CD4-positive, alpha-beta T cell treated with Interleukin-1 beta for 1 hour (primary cell): ENCODE measurements around the gene CCDC17.
A peak's percentile ranks its signal among the peaks of the same experiment; 100 is the strongest.

ENCODE experiments used
- DNase-seq, 2 donors: peaks; one replicate each; pipeline ENCODE4 v3.0.0-alpha.2; 2020 to 2022

CCDC17 gene

DNA sequence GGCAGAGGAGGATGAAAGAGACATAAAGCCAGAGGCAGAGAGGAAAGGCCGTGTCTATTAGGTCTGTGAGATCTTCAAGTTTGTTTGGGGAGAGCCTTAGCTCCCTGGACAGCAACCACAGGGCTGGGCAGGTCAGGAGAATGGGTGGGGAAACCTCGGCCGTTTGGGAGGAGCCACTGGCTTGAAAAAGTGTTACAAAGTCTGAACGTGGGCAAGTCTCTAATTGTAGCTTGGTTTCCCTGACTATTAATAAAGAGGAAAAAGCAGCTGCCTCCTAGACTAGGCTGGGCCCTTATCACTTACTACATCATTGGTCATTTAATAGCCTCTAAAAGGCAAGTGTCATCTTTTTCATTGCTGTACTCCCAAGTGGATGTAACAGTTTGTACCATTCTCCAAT lies at the start of gene CCDC17:
TSS of gene CCDC17 (minus strand) at position 83 of the 400 bp plus-strand sequence. CDS start 145 bp downstream, outside the sequence.
- no peak for DNase-seq

DNA sequence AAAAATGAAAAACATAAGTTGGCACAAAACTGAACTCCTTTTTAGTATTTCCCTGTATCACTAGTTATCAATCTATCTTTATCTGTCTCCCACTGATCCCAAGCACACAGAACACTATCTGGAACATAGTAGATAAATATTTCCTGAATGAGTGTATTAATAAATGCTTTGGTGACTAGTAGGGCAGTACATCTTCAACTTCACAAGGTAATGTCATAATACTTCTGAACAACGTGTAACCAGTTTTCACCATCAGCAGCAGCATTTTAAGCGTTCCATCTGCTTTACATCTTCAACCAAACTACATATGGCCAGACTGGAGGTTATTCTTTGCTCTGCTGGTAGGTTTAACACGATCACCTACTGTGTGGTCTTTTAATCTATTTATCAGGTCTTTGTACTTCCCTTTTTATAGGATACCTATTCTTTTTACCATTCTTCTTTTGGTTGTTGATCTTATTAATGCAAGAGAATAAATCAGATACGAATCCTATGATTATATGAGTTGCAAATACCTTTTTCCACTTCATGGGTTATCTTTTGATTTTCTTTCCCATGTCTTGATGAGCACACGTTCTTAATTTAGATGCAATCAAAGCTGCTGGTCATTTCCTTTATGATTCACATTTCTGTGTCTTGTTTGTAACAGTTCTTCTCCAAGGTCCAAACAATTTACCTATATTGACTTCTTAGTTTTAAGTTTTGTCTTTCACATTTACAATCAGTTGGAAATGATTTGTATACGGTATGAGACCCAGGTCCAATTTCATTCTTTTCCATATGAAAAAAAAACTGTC lies 46.2 kb upstream of the CCDC17 start:
- DNase-seq = no peak

DNA sequence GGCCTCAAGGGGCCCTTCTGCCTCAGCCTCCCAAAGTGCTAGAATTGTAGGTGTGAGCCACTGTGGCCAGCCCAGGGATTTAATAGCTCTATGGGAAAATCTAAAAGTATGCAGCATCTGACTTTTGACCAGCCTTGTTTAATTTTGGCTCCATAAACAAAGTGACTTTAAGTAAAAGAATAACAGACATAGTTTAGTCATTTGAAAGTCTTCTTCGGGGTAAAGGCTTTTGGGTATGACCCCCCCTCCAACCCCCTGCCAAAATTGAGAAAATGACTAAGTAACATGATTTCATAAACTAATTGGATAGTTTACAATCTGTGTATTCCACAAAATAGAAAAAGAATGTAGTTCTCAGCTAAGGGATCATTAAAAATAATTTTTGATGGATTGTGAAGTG lies 45.5 kb upstream of the CCDC17 start:
- no peak for DNase-seq

DNA sequence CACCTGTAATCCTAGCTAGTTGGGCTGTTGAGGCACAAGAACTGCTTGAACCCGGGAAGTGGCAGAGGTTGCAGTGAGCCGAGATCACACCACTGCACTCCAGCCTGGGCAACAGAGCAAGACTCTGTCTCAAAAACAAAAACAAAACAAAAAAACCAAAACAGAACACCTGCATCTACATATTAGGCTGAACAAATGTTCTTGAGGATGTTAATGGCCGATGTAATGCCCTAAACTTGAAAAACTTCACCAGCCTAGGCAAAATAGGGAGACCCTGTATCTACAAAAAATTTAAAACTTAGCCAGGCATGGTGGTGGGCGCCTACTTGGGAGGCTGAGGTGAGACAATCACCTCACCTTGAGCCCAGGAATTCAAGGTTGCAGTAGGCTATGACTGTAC lies 44.7 kb upstream of the CCDC17 start:
- DNase-seq = no peak

DNA sequence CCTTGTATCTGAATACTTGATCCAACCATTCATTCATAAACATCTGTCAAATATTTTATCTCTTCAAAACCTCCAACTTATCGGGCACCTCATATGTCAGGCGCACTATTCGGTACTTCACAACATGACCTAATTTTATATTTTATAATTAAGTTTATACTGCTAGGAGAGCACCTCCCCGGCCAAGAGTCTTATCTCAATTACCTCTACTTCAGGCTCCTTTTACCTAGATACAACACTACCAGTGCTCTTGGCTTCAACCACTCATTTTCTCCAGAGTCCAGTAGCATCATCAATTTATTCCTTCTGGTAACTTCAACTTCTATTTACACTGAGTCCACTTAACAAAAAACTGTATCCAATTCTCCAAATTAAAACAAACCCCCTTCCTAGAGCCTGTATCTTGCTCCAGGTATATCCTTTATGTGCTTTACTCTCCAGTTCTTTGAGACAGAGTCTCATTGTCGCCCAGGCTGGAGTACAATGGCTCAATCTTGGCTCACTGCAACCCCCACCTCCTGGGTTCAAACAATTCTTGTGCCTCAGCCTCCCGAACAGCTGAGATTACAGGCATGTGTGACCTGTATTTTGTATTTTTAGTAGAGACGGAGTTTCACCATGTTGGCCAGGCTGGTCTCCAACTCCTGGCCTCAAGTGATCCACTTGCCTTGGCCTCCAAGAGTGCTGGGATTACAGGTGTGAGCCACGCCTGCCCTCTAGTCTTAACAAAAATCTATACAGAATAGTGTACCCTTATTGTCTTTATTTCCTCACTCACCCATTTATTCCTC lies 43.7 kb upstream of the CCDC17 start:
- DNase-seq = no peak

DNA sequence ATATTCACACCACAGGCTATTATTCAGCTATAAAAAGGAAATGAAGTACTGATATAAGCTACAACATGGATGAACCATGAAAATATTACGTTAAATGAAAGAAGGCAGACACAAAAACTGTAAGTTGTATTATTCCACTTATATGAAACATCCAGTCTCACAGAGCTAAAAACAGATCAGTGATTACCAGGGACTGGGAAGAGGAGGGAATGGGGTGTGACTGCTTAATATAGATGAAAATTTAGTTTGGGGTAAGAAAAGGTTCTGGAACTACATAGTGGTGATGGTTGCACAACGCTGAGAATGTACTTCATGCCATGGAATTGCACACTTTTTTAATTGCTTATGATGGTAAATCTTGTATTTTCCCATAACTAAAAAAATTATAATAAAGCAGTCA lies 43.0 kb upstream of the CCDC17 start:
- no peak for DNase-seq

DNA sequence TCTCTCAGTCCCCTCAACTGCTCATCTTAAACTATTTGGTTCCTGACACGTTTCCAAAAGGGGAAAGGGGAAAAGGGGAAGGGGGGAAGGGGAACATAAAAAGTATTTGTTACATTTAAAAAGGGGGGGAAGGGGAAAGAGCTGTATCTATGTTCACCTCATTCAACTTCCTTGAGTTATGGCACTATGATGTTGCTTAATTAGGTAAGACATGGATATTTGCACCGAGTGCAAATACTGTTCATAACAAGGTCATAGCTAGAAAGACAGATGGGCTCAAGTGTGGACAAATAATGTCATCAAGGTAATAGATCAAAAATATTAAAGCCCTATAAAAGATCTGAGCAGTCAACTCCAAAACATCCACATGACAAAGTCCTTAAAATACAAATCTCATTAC lies 36.5 kb upstream of the CCDC17 start:
- no peak for DNase-seq

DNA sequence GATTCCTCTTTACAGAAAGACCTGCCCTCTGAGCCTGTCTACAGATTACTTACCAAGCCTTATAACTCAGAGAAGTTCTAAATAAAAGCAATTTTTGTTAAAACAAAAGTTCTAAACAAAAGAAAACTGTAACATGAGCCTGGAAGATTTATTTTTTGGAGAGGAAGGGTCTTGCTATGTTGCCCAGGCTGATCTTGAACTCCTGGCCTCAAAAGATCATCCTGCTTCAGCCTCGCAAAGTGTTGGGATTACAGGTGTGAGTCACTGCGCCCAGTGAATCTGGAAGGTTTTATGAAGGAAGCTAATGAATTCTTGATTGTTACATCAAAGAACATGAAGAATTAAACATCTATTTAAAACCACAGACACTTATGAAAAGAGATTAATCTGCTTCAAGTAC lies 35.4 kb upstream of the CCDC17 start:
- DNase-seq = no peak

DNA sequence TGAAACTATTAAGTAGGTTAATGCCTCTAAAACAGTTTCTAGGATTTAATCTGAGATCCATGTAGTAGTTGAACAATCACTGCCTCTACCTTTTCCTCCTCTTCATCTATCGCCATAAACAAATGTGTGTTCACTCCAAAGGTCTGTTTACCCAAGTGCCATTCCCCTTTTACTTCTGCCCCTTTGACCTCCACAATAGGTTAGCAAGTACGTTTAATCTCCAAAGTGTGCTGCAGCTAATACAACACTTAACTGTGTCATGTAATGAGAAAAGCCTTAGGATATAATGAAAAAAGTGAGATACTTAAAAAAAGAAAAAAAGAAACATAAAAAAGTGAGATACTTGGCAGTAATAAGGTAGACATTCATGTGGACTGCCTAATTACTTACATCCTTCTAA lies 34.3 kb upstream of the CCDC17 start:
- DNase-seq = no peak

DNA sequence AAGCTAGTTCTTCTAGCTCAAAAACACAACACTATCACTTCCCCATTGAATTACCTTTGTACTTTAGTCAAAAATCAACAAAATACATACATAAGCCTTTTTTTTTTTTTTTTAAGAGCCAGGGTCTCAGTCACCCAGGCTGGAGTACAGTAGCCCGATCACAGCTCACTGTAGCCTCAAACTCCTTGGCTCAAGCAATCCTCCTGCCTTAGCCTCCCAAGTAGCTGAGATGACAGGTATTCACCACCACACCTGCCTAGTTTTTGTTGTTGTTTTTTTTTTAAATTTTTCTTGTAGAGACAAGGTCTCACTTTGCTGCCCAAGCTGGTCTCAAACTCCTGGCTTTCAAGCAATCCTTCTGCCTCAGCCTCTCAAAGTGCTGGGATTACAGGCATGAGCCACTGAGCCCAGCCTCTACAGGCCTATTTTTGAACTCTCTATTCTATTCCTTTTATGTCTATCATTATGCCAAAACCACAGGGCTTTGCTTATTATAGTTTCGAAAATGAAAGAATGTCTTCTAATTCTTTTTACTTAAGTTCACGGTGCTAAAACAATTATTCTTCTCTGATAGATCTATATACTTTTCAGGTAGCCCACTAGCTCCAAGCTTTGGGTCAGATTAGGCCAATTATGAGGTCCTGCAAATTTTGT lies 32.8 kb upstream of the CCDC17 start:
- no peak for DNase-seq

DNA sequence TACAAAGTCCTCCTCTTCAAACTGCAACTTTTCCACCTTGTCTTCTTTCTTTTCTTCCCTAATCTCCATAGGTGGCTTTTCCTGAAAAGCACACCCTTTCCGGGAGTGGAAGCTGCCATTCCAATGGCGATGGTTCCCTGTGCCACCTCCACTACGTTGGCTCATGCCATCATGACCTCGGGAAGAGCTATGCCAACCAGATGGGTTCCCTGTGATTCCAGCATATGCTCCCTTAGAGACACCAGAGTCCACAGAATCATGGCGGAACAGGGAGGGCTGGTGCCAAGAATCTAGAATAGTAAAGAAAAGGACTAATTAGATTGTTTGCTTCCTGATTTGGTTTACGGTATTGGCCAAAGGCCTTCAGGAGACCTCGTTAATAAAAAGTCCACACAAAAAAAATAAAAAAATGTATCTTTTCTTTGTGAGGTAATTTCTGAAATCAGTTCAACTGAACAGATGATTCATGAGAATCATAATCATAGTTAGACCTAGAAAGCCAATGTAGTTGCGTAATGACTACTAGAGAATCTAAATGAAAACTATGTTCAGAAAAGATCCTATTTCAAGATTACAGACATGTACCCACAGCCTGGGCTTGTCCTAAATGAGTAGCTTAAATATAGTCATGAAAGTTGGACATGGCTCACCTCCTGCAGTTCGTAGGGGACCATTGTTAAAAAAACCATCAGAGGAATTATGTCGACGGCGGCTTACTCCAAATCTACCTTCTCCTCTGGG lies 30.9 kb upstream of the CCDC17 start:
- DNase-seq = no peak

DNA sequence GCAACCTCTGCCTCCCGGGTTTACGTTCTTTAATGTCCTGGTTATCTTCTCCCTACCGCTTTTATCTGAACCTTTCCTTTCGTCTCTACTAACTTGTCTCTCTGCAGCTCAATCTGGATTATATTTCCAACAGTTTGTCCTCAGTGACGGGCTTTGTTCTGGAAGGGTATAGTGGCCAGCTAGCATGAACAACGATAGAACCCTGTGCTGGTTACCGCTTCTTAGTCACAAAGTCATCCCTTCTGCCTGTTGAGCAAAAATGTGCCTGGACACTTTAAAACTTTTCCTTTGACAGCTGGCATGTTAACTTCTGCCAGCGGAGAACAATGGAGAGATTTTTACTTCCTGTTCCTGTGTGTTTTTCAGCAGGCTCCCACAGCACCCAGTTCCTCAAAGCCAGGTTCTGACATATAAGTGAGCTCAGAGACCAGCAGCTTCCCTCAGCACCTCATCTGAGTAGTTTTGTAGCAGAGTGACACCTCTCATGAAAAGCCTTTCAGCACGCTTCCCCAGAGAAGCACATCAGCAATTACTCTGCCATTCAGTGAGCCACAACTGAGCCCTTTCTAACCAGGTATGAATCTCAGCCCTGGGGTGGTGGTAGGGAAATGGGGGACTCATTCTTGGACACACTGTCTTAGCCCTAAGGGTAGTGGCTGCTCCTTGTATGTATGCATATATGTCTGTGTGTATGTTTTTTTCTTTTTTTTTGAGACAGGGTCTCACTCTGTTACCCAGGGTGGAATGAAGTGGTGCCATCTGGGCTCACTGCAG lies 23.6 kb upstream of the CCDC17 start:
- DNase-seq = peak in 1 of 2 donors; percentile 16

DNA sequence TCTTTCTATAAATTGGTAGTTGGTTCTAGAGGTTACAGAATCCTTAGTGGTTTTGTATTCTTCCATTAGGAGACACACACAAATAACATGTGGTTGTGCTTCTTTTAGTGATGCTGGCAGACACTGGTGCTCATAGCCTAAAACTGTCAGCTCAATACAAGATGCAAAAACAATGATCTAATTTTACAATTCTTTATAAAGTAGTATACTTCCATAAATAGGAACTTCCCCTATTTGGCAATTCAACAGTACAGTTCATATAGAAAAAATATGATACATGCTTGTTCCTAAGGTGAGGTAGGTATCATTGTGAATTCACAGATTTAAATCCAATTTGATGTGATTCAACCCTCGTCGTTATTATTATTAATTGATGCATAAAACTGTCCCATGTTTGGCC lies 20.8 kb upstream of the CCDC17 start:
- DNase-seq = no peak

DNA sequence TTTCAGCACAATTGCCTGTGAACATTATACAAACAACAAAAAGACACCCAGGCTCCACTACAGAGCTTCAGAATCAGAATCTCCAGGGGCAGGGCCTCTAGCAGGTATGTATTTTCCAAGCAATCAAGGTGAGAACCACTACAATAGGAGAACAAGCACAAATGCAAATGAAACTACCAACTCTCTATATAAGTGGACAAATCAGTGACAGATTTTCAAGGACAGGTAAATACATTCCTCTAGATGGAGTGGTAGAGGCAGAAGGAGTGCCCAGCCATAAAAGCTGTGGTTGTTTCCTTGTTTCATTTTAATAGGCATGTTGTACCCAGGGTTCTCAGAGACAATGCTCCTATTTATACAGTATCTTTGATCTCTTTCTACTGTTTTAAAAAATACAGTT lies 20.1 kb upstream of the CCDC17 start:
- DNase-seq = no peak

DNA sequence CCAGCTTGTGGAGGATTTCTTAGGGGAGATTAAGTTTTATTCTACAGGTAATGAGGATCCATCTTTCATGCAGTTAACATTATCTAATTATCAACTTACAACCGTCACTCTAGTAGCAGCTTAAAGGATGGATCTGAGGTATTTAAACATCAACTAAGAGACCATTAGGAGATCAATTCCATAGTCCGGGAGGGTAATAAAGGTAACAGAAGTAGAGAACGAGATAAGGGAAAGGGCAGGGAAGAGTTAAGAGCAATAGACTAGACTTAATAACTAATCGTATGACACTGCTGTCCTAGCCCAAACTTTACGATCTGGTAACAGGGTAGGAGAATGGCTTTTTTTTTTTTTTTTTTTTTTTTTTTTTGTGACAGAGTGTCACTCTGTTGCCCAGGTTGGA lies 19.5 kb upstream of the CCDC17 start:
- DNase-seq = no peak

DNA sequence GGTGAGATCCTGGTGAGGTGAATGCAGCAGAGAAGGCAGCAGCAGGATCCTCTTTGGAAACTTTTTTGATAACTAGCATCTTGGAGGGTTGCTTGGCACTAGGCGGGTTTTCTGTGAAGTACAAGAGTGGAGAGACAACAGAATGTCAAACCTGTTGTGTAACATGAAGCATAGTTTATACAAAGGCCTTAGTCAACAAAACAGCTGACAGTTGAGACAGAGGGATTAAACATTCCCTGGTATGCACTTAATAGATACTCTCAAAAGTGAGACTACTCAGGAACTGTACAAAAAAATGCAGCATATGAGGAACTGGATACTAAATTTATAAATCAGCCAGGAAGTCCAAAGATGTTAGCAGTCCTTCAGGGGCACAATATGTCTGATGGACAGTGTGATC lies 16.4 kb upstream of the CCDC17 start:
- no peak for DNase-seq

DNA sequence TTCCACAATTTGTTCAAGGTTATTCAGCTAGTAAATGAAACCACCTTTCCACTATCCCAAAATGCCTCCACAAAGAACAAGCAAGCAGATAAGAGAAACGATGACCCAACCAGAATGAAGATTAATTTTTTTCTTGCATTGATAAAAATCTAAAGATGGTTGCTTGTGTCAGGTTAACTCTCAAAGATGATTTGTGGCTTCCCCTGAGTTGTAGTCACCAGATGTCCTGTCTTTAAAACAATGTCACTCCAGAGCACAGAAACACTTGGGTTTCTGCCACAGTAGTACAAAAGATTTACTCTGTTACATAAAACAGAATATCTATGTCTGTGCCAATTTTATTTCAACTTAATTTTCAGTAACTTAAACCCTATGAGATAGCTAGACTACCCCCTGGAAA lies 11.4 kb upstream of the CCDC17 start:
- no peak for DNase-seq

DNA sequence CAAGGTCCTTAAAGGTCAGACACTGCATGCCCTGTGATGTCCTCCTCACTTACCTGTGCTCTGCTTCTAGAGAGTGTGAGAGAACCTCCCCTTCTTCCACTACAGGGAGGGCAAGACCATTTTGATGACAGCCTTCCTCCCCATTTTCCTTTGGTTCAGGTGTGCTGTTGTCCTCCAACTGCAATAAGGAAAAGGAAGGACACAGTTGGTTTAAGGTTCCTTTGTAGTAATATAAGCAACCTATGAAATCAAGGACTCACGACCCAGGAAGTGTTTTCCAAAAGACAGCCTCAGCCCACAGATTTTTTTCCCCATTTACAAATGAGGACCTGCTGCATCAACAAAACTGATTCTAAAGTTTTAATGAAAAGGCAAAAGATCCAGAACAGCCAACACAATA lies 6.6 kb upstream of the CCDC17 start:
- DNase-seq = no peak

DNA sequence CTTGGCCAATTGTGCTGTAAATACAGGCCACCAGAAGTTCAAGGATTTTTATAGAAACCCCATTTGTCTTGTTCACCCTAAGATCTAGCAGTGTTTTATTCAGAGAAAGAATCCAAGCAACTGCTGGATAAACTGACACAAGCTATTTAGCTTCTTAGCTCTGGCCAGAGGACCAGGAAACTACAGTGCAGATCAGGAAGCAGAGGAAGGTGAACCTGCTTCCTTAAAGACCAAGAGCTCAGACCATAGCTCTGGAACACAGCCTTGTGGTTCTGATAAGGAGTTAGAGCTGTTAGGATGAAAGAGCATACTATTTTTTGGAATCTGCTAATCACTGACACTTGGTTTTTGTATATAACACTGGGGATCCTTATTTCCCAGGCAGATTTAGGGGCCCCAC lies 5.2 kb upstream of the CCDC17 start:
- DNase-seq = no peak

DNA sequence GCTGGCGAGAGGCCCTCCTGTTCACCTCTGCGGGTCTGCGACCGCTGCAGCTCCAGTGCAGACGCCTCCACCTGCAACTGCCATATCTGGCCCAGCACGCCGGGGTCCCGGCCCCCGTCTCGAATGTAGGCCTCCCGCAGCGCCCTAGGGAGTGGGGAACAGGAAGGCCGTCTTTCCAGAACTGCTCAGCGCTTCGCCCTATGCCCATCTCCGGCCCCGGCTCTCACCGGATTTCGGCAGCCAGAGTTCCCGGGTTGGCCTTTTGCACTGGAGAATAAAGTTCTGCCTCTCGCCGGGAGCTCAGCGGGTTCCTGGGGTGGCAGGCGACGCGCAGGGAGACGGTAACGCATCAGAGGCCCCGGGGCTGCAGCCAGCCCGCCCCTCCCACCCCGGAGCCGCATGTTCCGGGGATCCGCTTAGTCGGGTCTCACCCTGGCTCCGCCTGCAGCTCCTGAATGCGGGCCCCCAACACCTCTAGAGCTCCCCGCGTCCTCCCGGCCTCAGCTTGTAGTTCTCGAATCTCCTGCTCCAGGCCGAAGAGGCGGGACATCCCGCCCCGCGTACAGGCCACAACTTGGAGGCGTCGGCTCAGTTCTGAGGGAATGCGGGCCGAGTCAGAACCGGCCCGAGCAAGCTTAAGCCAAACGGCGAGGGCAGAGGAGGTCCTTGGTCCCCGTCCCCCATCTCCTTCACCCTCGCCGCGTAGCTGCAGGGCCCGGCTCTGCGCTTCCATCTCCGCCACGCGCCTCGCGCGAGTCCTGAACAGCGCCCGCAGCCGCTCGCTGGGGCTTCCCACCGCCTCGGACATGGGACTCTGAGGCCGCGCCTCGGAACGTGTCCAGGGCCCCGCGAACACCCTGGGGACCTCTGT lies 1.1 kb downstream of the CCDC17 start:
- no peak for DNase-seq

DNA sequence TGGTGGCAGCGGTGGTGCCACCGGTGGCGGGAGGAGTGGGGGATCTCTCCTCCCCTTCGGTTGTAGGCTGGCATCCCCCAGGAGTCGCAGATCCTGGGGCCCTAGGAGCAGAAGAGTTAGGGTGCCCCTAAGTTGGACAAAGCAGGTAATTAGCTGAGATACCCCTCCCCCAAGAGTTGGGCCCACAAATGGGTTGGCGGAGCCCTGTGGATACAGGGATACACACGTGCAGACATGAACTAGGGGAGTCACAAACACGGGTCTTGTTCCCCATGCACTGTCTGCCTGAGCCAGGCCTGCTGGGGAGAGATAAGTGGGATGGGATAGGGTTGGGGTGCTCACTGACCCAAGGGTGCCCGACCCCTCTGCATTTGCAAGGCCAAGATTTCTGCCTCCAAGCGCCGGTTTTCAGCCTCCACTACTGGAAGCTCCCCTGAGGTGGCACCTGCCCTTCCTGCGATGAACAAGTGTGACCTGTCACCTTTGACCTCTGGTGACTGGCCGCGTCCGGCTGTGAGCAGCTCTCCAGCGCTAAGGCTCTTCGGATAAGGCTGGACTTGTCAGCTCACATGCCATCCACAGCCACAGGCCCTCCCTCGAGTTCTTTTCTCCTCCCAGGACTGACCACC lies 1.8 kb downstream of the CCDC17 start:
- DNase-seq = no peak
